NCI-H2081 (cell line): ENCODE data around the gene MAP2K5.
A peak's percentile ranks its signal among the peaks of the same experiment; 100 is the strongest.

Source experiments
- DNase-seq, 2 experiments: peaks; one replicate each; lab custom pipeline; 2025; lab: John Stamatoyannopoulos, UW

Gene MAP2K5

DNA sequence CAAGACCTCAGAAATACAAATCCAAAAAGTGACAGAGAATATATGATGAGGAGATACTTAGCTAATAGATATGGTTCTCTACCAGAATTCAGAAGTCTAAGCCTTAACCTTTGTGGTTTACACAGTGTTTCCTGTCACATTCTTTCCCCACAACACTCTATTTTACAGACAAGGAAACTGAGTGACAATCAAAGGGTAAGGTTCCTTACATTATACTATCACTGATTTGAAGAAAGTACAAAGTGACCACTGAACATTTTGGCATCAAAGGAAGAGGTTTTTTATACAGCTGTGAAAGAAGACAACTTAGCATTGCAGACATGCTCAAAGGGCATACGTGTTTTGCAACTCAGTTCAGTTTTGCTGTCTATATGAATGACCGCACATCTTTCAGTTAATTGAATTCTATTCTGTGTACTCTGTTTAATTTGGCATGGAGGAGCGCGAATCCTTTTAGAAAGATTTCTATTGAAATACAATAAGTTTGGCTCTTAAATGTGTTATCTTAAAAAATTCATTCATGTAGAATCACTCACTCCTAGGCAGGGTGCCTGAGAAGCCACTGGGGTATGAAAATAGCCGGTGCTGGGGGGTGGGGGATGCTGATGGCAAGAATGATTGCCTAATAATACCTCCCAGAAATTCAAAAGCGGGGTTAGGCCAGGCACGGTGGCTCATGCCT, 216.3 kb downstream of the MAP2K5 start:
- no peak for DNase-seq

GRCh38 chr15:67760901-67761300, 218.4 kb downstream of the MAP2K5 start:
- no peak for DNase-seq

DNA sequence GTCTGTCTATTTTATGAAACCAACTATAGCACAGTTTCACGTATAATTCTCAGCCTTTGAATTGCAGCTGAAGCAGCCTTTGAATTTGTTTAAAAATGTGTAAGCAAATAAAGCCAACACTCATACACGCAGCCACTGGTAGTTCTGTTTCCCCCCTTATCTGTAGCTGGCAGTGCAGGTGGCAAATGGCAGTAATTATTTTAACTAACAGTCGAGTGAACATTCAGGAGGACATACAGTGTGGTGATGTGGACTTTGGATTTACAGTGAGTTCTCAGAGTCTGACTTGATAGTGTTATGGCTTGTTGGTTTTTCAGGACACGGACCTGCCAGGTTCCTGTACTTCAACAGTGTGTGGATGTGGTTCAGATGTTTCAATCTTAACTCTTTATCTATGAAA, 218.8 kb downstream of the MAP2K5 start:
- peak; percentile 18 to 70 for DNase-seq

DNA sequence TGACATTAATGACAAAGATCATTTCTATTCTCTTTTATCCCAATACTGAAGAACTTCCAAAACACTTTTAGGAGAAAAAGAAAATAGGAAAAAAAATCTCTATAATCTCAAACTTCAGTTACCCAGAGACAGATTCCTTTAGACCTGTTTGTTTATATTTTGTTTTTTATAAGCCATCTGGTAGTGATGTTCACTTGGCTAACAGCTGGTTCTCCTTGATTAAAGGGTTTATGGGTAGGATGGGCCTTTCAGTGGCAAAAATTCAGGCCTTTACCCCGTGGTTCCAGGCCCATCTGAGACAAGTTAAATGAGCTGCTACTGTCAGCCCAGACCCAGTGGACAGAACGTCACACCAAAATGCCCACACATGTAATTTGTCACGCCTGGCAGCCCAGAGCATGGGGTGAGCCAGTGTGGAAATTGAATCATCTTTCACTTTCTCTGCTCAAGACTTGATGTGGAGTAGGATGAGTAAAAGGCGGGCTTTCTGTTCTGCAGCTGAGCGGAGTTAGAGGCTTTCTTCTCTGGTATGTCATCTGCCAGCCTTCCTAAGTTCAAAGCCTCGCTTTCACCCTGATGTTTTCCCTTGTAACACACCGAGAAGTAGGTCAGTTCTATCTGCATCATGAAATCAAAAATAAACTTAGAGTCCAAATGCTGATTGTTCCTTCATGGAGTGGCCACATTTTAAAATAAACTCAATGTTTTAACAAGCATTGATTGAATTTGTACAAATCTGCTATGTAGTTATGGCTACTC, 220.3 kb downstream of the MAP2K5 start:
- no peak for DNase-seq

DNA sequence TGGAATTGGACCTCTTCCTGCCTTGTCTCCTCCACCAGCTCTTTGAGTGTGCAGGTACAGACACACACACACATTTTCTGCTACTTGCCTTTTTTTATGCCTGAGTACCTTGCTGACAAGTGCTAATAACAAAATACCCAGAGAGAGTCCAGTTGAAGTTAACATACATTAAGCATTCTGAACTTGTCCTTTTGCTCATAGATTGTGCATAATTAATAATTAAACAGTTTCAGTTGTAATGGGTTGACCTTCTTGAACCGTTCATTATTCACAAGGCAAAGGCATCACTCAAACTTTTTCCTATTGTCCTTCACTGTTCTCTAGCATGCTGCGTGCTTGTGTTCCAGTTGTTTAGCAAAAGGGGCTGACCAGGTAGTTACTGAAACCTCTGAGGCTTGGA, 223.2 kb downstream of the MAP2K5 start:
- DNase-seq, result no peak

DNA sequence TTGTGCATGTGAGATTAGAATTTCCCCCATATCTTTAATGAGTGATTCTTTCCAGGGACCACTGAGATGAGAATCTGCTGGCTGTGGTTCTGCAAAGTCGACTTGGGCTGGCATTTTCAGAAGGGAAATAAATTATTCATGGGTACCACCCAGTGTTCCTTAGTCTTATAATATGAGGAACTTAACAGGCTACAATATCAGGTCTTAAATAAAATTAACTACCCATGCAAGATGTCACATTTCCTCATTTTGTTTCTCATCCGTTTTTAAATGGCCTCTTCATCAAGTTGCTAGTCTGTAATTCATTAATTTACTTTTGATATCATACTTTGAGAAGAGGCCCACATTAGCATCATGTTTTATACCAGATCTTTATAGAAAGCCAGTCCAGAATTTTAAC, 224.5 kb downstream of the MAP2K5 start:
- DNase-seq, result no peak

DNA sequence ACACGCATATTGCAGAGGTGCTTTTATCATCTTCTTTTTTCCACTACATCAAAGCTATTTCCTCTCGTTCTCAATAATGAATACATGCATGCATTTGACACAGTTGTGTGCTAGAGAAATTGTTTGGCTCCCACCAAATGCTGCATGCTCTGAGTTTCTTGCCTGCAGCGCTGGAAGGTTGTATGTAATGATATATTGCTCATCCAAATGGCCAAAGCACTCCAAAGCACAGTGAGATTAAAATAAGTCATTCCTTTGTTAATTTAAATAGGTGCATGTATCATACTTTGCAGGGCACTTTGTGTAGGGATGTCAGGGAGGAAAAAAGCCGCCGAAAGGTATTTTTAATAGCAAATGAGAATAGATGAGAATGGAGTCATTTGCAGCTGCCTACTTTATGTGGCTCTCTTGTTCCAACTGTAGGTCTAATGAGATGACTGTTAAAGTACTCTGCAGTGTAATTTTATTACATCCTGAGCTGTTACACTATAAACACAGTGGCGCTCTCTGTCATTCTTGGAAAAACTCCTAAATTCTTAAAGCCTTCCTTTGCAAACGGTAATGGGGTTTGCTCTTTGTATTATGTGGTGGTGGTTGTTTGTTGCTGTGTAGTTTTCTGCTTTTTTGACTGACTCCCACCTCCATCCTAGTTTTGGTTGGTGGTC, 225.9 kb downstream of the MAP2K5 start:
- no peak for DNase-seq

- DNase-seq, result no peak
Observed at GRCh38 chr15:67769497-67770357, 227.2 kb downstream of the MAP2K5 start.

DNA sequence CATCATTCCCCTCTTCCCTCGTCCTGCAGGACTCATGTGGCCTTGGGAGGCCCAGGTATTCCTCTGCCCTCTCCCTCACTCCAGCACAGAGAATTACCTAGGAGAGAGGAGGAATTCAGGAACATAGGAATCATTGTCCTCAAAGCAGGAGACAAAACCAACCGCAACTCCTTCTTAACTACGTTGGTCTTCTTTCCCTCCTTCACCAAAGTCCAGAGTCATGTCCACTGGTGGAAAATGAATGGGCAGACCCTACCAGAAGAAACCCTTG, 227.8 kb downstream of the MAP2K5 start:
- no peak for DNase-seq

DNA sequence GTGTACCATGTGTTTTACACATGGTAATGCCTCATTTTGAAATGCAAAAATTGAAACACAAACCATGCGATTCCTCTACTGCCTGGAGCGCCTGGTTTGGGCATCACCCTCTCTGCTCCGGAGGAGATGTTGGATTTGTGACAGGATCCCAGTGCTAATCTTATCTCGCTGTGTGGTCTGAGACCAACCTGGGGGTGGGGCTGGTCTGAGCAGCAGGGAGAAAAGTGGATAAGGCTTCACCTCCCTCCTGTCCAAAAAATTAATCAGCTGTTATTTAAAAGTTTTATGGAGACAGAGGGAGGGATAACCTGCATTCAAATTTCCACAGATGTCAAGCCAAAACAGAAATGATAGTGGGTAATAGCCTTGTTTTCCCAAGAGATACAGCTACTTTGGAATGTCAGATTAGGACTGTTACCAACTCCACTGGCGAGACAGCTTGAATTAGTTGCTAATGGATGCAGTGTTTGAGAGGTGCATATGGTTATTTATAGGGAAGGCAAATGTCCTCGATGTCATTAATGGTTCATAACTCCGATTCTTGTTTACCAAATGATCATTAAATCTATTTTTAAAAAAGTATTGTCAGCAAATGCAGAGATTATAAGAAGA, 228.8 kb downstream of the MAP2K5 start:
- no peak for DNase-seq

GRCh38 chr15:67774626-67775025, 232.1 kb downstream of the MAP2K5 start:
- no peak for DNase-seq

DNA sequence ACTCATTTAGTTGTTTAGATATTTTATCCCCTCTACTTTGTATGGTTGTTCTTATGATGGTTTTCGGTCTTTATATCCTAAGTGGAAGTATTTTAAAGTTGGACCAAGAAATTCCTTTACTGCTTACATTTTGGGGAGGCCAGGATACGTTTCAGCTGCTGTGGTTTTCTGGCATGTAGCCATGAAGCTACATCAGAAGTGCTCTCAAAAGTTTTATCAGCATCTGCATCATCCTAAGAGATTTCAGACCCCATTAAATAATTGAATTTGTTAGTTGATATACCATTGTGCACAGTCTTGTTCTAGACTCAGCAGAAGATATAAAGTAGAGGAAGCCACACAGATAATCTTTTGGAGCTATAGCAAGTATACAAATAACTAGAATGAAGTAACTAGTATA, 232.7 kb downstream of the MAP2K5 start:
- DNase-seq, result no peak

DNA sequence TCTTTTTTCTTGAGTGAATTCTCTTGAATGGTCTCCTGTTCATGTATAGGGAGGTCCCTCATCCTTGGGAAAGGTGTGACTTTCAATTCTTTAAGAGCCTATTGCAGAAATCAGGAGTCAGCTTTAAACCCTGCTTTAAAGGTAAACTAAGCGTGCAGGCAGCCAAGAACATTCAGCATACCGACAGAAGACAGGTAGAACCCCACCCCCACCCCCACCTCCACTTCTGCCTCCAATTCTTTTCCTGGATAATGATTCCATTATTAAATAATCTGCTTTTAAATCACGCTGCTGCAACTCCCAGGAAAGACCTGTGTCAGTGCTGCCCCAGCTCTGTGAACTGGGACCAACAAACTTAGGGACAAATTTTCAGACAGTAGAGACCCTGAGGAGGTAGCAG, 233.5 kb downstream of the MAP2K5 start:
- DNase-seq, result no peak

GRCh38 chr15:67776600-67776999, 234.1 kb downstream of the MAP2K5 start:
- no peak for DNase-seq

DNA sequence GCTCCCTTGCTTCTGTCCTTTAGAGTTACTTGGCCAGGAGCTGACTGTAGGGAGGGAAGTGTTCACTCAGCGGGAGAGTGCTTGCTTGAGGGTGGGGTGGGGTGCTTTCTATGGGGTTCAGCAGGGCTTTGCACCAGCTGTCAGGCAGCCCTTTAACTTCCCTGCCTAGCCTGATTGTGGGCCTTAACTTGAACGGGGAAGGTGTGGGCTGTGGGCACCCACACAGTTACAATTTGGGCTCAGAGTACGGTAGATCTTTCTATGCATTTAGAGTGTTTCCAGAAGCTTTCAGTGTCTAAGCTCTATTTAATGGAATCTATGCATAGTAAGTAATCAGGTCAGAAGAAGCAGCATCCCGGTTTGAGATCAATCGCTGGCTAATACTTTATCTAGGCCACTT, 234.6 kb downstream of the MAP2K5 start:
- no peak for DNase-seq

DNA sequence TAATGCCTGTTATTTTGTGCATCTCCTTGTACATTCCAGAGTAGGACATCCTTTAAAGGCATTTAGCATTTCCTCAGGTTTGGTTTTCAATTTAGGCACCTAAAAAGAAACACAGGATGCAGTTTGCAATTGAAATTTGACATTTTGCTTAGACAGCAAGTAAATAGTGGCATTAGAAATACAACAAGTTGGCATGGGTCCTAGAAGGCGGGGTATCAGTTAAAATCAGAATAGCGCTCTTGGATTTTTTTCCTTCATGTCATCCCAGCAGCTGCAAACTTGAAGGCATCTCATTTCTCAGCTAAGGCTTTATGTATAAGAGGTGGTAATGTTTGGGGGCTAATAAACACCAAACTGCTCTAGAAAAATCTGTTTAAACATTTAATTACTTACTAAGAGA, 235.3 kb downstream of the MAP2K5 start:
- no peak for DNase-seq

DNA sequence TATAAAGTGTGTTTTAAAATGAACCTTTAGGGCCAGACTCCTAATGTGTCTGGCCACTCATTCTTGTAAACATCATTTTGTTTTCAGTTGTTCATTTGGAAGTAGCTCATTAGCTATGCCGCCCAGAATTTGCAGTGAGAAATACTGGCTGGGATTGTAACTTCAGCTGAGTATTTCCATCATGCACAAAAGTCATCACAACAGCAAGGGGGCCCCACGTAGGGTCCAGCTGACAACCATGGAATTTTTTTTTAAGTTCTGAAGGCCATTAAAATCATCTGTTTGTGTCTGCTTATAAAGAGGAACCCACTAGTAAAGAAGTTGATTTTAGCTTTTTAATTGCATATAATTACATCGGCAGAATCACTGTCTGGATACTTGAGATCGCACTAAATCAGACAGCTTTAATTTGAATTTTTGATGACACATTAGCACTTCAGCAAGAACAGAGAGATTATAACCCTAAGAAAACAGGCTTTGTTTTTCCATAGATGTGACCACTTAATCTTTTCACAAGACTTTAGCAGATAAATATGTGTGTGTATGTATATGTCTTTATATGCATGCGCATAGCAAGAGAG, 236.6 kb downstream of the MAP2K5 start:
- DNase-seq, result no peak

GRCh38 chr15:67779549-67780111, 237.1 kb downstream of the MAP2K5 start:
- no peak for DNase-seq

- no peak for DNase-seq
Observed at GRCh38 chr15:67781061-67781460, 238.6 kb downstream of the MAP2K5 start.

- DNase-seq, result no peak
Observed at GRCh38 chr15:67781907-67782690, 239.6 kb downstream of the MAP2K5 start.

- DNase-seq, result no peak
Observed at GRCh38 chr15:67782691-67782991, 240.1 kb downstream of the MAP2K5 start.
